ENCODE results near the gene KPNA6.
A peak's percentile ranks its signal among the peaks of the same experiment; 100 is the strongest.

Gene KPNA6

GRCh38 chr1:32200226-32201010 lies 92.6 kb downstream of the KPNA6 start, which contains the start of gene CCDC28B:
Gene CCDC28B (plus strand): TSS chr1:32200595. CDS start chr1:32201936, 1,341 bp downstream.
- DNase-seq (ENCODE audit: low spot score) = peak; percentile 82
- in situ Hi-C loops (cut with MboI; ENCODE audit: low sequenced_read_pairs, unreplicated experiment) = no loop called here
- TF ChIP-seq, protein P1, sequence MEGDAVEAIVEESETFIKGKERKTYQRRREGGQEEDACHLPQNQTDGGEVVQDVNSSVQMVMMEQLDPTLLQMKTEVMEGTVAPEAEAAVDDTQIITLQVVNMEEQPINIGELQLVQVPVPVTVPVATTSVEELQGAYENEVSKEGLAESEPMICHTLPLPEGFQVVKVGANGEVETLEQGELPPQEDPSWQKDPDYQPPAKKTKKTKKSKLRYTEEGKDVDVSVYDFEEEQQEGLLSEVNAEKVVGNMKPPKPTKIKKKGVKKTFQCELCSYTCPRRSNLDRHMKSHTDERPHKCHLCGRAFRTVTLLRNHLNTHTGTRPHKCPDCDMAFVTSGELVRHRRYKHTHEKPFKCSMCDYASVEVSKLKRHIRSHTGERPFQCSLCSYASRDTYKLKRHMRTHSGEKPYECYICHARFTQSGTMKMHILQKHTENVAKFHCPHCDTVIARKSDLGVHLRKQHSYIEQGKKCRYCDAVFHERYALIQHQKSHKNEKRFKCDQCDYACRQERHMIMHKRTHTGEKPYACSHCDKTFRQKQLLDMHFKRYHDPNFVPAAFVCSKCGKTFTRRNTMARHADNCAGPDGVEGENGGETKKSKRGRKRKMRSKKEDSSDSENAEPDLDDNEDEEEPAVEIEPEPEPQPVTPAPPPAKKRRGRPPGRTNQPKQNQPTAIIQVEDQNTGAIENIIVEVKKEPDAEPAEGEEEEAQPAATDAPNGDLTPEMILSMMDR (IDR thresholded peaks at IDR 0.05; ENCODE audit: borderline replicate concordance, control extremely low read depth, extremely low read depth, insufficient read depth, missing control alignments) = no peak

GRCh38 chr1:32201011-32201855 lies 93.4 kb downstream of the KPNA6 start:
- in situ Hi-C loops (cut with MboI; ENCODE audit: low sequenced_read_pairs, unreplicated experiment) = no loop called here
- TF ChIP-seq, protein P1 (IDR thresholded peaks at IDR 0.05; ENCODE audit: borderline replicate concordance, control extremely low read depth, extremely low read depth, insufficient read depth, missing control alignments) = no peak
- peak; percentile 86 for DNase-seq (ENCODE audit: low spot score)

- in situ Hi-C loops (cut with MboI; ENCODE audit: low sequenced_read_pairs, unreplicated experiment) = no loop called here
- TF ChIP-seq, protein P1 (IDR thresholded peaks at IDR 0.05; ENCODE audit: borderline replicate concordance, control extremely low read depth, extremely low read depth, insufficient read depth, missing control alignments) = no peak
- DNase-seq (ENCODE audit: low spot score) = no peak
Measured at GRCh38 chr1:32204943-32205361, 97.1 kb downstream of the KPNA6 start.

DNA sequence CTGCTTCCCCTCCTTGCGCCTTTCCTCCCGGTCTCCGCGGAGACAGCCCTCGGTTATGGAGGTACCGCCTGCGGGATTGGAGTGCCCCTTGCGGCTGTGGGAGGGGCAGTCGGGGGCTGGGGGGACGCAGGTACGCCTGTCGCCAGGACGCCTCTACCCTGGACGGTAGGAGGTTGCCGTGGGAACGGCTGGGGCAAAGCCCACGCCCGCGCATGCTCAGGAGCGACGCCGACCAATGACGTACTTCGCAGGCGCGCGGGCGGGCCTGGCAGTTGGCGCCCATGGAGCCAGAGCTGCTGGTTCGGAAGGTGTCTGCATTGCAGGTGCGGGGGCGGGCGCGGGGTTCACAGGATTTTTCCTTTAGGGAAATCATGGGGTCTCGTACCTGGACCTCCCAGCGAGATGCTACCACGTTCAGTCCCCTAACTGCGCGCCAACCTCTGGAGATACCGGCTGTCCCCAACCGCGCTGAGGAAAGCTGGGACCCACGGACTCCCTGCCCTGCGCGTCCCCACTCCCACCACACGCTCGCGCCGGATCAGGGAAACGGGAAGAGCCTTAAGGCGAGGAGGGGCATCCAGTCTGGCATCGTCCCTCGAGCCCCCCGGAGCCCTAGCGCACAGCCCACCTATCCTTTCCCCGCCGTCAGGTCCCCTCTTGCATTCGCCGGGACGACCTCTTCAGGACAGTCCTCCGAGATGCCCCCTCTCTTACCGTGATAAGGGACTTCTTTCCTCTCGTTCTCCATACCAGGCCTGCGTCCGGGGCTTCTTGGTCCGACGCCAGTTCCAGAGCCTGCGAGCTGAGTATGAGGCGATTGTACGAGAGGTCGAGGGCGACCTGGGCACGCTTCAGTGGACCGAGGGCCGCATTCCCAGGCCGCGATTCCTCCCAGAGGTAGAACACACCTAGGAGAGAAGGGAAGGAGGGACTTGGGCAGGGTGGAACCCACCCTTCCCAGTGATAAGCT lies 97.8 kb downstream of the KPNA6 start, which contains the start of gene IQCC:
IQCC (plus strand) TSS at position 271 of the 970 bp plus-strand sequence; CDS start at position 282, 11 bp downstream.
- in situ Hi-C loops (cut with MboI; ENCODE audit: low sequenced_read_pairs, unreplicated experiment) = no loop called here
- TF ChIP-seq, protein P1 (IDR thresholded peaks at IDR 0.05; ENCODE audit: borderline replicate concordance, control extremely low read depth, extremely low read depth, insufficient read depth, missing control alignments) = no peak
- DNase-seq (ENCODE audit: low spot score) = peak; percentile 96

GRCh38 chr1:32208469-32208868 lies 100.6 kb downstream of the KPNA6 start:
- in situ Hi-C loops (cut with MboI; ENCODE audit: low sequenced_read_pairs, unreplicated experiment) = no loop called here
- no peak for DNase-seq (ENCODE audit: low spot score)
- TF ChIP-seq, protein P1 (IDR thresholded peaks at IDR 0.05; ENCODE audit: borderline replicate concordance, control extremely low read depth, extremely low read depth, insufficient read depth, missing control alignments) = no peak

Data from GM13976 (cell line).